Measurements from ENCODE around the gene RAD51B.

RAD51B gene

DNA sequence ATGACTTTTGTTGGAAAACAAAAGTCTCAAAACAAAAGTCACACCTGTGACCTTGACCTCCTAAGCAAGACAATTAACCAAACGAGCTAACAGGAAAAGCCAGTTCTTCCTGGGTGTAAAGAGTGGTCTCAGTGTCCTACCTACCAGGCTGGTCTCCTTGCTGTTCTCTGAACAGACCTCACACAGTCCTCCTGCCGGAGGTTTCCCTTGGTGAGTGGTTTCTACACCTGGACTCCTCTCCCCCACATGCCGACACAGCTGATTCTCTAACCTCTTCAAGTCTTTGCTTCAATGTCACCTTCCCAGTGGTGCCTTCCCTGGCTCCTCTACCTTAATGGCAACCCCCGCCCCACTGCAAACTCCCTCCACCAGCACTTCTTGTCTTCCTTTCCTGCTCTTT, 734.7 kb downstream of the RAD51B start:
- in situ Hi-C loops (cut with HindIII; ENCODE audit: low sequenced_read_pairs), result no loop called here
- no peak overlapping the region for H3K4me3 ChIP-seq (ENCODE audit: low read depth, low read length)
- DNase-seq (ENCODE audit: low read depth, low spot score), result no peak
- TF ChIP-seq CTCF (IDR thresholded peaks at IDR 0.05; ENCODE audit: low read depth, low read length), result no peak

- DNase-seq (ENCODE audit: low read depth, low spot score), result no peak
- in situ Hi-C loops (cut with HindIII; ENCODE audit: low sequenced_read_pairs), result no loop called here
- no peak for TF ChIP-seq CTCF (IDR thresholded peaks at IDR 0.05; ENCODE audit: low read depth, low read length)
- no peak overlapping the region for H3K4me3 ChIP-seq (ENCODE audit: low read depth, low read length)
These were observed 736.7 kb downstream of the RAD51B start for GRCh38 chr14:68556253-68556652.

DNA sequence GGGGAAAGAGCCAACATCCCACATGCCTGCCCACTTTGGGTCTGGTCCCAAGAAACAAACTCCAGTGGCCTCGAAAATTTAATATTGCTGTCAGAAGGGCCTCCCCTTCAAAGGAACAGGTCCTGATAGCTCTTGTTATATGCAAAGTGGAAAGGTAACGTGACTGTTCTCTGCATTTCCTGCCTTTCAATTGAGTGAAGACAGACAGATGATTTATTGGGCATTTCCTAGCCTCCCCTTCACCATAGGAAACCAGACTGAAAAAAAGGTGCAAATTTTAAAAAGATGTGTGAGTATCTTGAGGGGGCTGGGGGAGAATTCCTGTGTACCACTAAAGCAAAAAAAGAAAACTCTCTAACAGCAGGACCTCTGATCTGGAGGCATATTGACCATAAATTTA, 738.1 kb downstream of the RAD51B start:
- no peak for DNase-seq (ENCODE audit: low read depth, low spot score)
- H3K4me3 ChIP-seq (ENCODE audit: low read depth, low read length), result no peak overlapping the region
- in situ Hi-C loops (cut with HindIII; ENCODE audit: low sequenced_read_pairs), result no loop called here
- TF ChIP-seq CTCF (IDR thresholded peaks at IDR 0.05; ENCODE audit: low read depth, low read length), result no peak

DNA sequence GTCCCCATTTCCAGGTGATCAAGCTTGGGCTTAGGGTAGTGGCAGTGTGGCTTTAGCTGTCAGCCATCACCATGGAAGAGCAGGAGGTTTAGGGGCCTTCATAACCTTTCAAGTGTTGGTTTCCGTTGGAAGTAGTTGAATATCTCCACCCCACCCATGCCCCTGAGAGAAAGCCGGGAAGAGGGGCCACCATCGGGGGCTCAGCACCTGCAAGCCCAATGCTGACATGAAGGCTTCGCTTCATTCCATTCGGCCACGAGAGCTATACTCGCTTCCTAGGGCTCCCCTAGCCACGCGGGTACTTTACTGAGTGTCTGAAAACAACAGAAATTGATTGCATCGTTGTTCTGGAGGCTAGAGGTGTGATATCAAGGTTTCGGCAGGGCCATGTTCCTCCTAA, 738.5 kb downstream of the RAD51B start:
- no peak overlapping the region for H3K4me3 ChIP-seq (ENCODE audit: low read depth, low read length)
- no peak for TF ChIP-seq CTCF (IDR thresholded peaks at IDR 0.05; ENCODE audit: low read depth, low read length)
- in situ Hi-C loops (cut with HindIII; ENCODE audit: low sequenced_read_pairs), result no loop called here
- no peak for DNase-seq (ENCODE audit: low read depth, low spot score)

- in situ Hi-C loops (cut with HindIII; ENCODE audit: low sequenced_read_pairs), result loop anchor here (10.0 kb wide), 1 partner anchor 305 kb away; no protein-coding TSS in a partner anchor
- TF ChIP-seq CTCF (IDR thresholded peaks at IDR 0.05; ENCODE audit: low read depth, low read length), result no peak
- no peak for DNase-seq (ENCODE audit: low read depth, low spot score)
- H3K4me3 ChIP-seq (ENCODE audit: low read depth, low read length), result no peak overlapping the region
These were observed 740.4 kb downstream of the RAD51B start for GRCh38 chr14:68559949-68560348.

DNA sequence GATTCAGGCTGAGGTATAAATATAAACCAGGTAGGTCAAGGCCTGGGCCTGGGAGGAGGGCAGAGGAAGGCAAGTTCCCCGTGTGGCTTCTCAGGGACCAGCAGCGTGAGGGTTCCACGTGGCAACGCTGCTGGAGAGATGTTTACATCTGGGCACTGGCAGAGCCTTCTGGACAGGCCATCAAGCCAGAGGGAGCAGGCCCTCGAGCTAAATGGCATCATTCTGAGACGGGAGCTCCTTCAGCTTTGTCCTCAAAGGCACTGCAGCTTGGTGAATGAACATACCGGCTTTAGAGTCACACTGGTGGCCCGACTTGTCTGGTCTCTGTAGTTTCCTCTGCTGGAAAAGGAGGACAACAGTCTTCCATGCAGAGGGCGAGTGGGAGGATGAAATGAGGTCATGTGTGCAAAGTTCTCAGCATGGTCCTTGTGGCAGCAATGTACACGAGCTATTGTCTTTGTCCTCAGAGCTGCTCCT, 742.0 kb downstream of the RAD51B start:
- no peak for TF ChIP-seq CTCF (IDR thresholded peaks at IDR 0.05; ENCODE audit: low read depth, low read length)
- DNase-seq (ENCODE audit: low read depth, low spot score), result no peak
- in situ Hi-C loops (cut with HindIII; ENCODE audit: low sequenced_read_pairs), result loop anchor here (10.0 kb wide), 1 partner anchor 307 kb away; no protein-coding TSS in a partner anchor

DNA sequence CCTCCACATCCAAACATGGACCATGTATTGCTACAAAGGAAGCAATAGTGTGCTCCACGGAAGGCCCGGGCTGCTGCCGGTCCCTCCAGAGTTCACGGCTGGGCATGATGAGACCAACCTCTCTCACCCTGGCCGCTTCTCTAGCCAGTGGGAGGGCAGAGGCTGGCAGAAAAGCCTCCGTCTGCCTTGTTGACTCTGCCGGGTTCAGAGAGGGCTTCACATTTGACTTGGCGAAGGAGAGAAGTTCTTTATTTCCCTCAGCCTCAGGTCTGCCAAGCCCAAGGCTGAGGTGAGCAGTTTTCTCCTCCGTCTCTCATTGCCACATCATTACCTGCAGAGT, 743.3 kb downstream of the RAD51B start:
- in situ Hi-C loops (cut with HindIII; ENCODE audit: low sequenced_read_pairs), result loop anchor here (10.0 kb wide), 1 partner anchor 308 kb away; no protein-coding TSS in a partner anchor
- no peak for DNase-seq (ENCODE audit: low read depth, low spot score)
- H3K4me3 ChIP-seq (ENCODE audit: low read depth, low read length), result no peak overlapping the region
- no peak for TF ChIP-seq CTCF (IDR thresholded peaks at IDR 0.05; ENCODE audit: low read depth, low read length)

More for the DNA sequence above, 742.0 kb downstream of the RAD51B start:
- H3K4me3 ChIP-seq (ENCODE audit: low read depth, low read length), result no peak overlapping the region
